GM19397 (cell line): Measurements from ENCODE around the gene C9orf40.
A peak's percentile ranks its signal among the peaks of the same experiment; 100 is the strongest.

Experiments
- ATAC-seq: cut with Tn5 transposase; IDR thresholded peaks from one replicate; pipeline ENCODE4 v1.9.1; 2021; ENCODE audit warnings: mild to moderate bottlenecking, moderate library complexity; ENCODE audit not compliant: unreplicated experiment

Gene C9orf40

GRCh38 chr9:74952201-74953151 is at the start of gene C9orf40:
TSS of gene C9orf40 (minus strand) at chr9:74952912. CDS start at chr9:74952611, 301 bp downstream.
- ATAC-seq, result peak; percentile 94

GRCh38 chr9:75001719-75002421 is 49.2 kb upstream of the C9orf40 start:
- ATAC-seq, result peak; percentile 89

GRCh38 chr9:75000835-75001234 is 48.1 kb upstream of the C9orf40 start:
- no peak for ATAC-seq

- no peak for ATAC-seq
These were observed 32.3 kb upstream of the C9orf40 start for GRCh38 chr9:74985041-74985440.

- ATAC-seq, result no peak
These were observed 31.0 kb upstream of the C9orf40 start for GRCh38 chr9:74983709-74984108.

- ATAC-seq, result no peak
These were observed 27.1 kb upstream of the C9orf40 start for GRCh38 chr9:74979844-74980243.

GRCh38 chr9:74977287-74977686 is 24.6 kb upstream of the C9orf40 start:
- no peak for ATAC-seq

GRCh38 chr9:74975538-74975937 is 22.8 kb upstream of the C9orf40 start:
- ATAC-seq, result no peak

- no peak for ATAC-seq
These were observed 21.8 kb upstream of the C9orf40 start for GRCh38 chr9:74974558-74974957.

- ATAC-seq, result no peak
These were observed 21.0 kb upstream of the C9orf40 start for GRCh38 chr9:74973714-74974113.

GRCh38 chr9:74963056-74963455 is 10.3 kb upstream of the C9orf40 start:
- ATAC-seq, result no peak

- no peak for ATAC-seq
These were observed 8.8 kb upstream of the C9orf40 start for GRCh38 chr9:74961496-74961895.

- ATAC-seq, result no peak
These were observed 7.8 kb upstream of the C9orf40 start for GRCh38 chr9:74960561-74960960.

GRCh38 chr9:74958587-74958986 is 5.9 kb upstream of the C9orf40 start:
- no peak for ATAC-seq

- no peak for ATAC-seq
These were observed 581 bp upstream of the C9orf40 start for GRCh38 chr9:74953235-74953751.

- peak; percentile 32 for ATAC-seq
These were observed 974 bp downstream of the C9orf40 start for GRCh38 chr9:74951725-74952151.

GRCh38 chr9:74951107-74951720 is 1.5 kb downstream of the C9orf40 start:
- no peak for ATAC-seq

GRCh38 chr9:74949859-74950855 is 2.6 kb downstream of the C9orf40 start:
- no peak for ATAC-seq

GRCh38 chr9:74948937-74949336 is 3.8 kb downstream of the C9orf40 start:
- no peak for ATAC-seq

GRCh38 chr9:74946686-74947085 is 6.0 kb downstream of the C9orf40 start:
- no peak for ATAC-seq
